Measurements from ENCODE around the gene HADHB. TPM values are rescaled to one million over a fixed set of nuclear protein-coding genes. Genes with fewer than 3 reads are reported as not detected.

HADHB gene
- polyA plus RNA-seq, 3 donors, result 60.7 to 177 (median 90.5) TPM

Other genes starting within 250 kb of the HADHB start
- 10 to 100 TPM; 25.6 to 48.5 (median 47.1) TPM for gene RAB10, start 210.9 kb upstream of the HADHB start, polyA plus RNA-seq
- gene GAREM2, start 71.9 kb upstream of the HADHB start, polyA plus RNA-seq, result 1 to 10 TPM; 1.7 to 3.0 (median 2.2) TPM
- gene HADHA, start 307 bp upstream of the HADHB start, polyA plus RNA-seq, result 100 to 1,000 TPM in 1 of 3 donors, 10 to 100 TPM in 2; 67.9 to 176 (median 94.9) TPM
- 1 to 10 TPM; 1.3 to 3.4 (median 2.7) TPM for gene SELENOI, start 101.2 kb downstream of the HADHB start, polyA plus RNA-seq
- gene ADGRF3, start 101.8 kb downstream of the HADHB start, polyA plus RNA-seq, result under 1 TPM in 2 of 3 donors, not detected in 1; 0.10 to 0.22 TPM
- gene DRC1, start 157.0 kb downstream of the HADHB start, polyA plus RNA-seq, result under 1 TPM in 1 of 3 donors, not detected in 2; 0.10 TPM
- under 1 TPM; 0.05 to 0.56 (median 0.19) TPM for gene OTOF, start 233.2 kb downstream of the HADHB start, polyA plus RNA-seq